Smooth muscle cell (in vitro differentiated cells): ENCODE data around the gene SPN. TPM values are rescaled to one million over a fixed set of nuclear protein-coding genes. Genes with fewer than 3 reads are reported as not detected.
"Not testable (repeated sequence)": the region's sequence is repeated elsewhere in the genome, so short reads cannot be mapped to it uniquely, and the experiment has no call there.

Experiments used
- DNase-seq: peaks from one replicate; lab custom pipeline; 2025; ENCODE audit not compliant: unreplicated experiment; lab: John Stamatoyannopoulos, UW
- H2AFZ ChIP-seq: fragments of 200-600 bp; sonication (generic); 2 replicates; pipeline ENCODE4 v1.6.0; 2016; ENCODE audit warnings: antibody characterized with exemption, low read depth, mild to moderate bottlenecking
- H3F3A ChIP-seq: fragments of 200-600 bp; sonication (generic); 2 replicates; pipeline ENCODE4 v1.6.0; 2017; ENCODE audit warnings: antibody characterized with exemption, low read depth
- H3K27ac ChIP-seq: fragments of 200-600 bp; sonication (generic); 2 replicates; pipeline ENCODE4 v1.5.1; 2016; ENCODE audit warnings: low read depth, mild to moderate bottlenecking
- H3K27me3 ChIP-seq: fragments of 200-600 bp; sonication (generic); 2 replicates; pipeline ENCODE4 v1.6.1; 2016; ENCODE audit warnings: low read depth, mild to moderate bottlenecking
- H3K36me3 ChIP-seq: fragments of 200-600 bp; sonication (generic); 2 replicates; pipeline ENCODE4 v1.5.1; 2016; ENCODE audit warnings: low read depth
- H3K4me1 ChIP-seq: fragments of 200-600 bp; sonication (generic); 2 replicates; pipeline ENCODE4 v1.5.1; 2016; ENCODE audit warnings: low read depth
- H3K4me2 ChIP-seq: fragments of 200-600 bp; sonication (generic); 2 replicates; pipeline ENCODE4 v1.6.0; 2016; ENCODE audit warnings: mild to moderate bottlenecking
- H3K4me3 ChIP-seq: fragments of 200-600 bp; sonication (generic); 2 replicates; pipeline ENCODE4 v1.5.1; 2016; ENCODE audit warnings: mild to moderate bottlenecking
- H3K79me2 ChIP-seq: fragments of 200-600 bp; sonication (generic); 2 replicates; pipeline ENCODE4 v1.6.0; 2016; ENCODE audit warnings: low read depth, mild to moderate bottlenecking
- H3K9ac ChIP-seq: fragments of 200-600 bp; sonication (generic); 2 replicates; pipeline ENCODE4 v1.6.0; 2016; ENCODE audit warnings: low read depth
- H3K9me3 ChIP-seq: fragments of 200-600 bp; sonication (generic); replicated peaks from 2 replicates; pipeline ENCODE4 v1.5.1; 2016; ENCODE audit warnings: low read depth
- H4K20me1 ChIP-seq: fragments of 200-600 bp; sonication (generic); 2 replicates; pipeline ENCODE4 v1.6.0; 2016; ENCODE audit warnings: low read depth
- CTCF ChIP-seq: fragments of 200-600 bp; sonication (generic); IDR thresholded peaks from 2 replicates; pipeline ENCODE4 v1.5.1; 2017; ENCODE audit warnings: borderline replicate concordance, mild to moderate bottlenecking, antibody characterized with exemption; ENCODE audit not compliant: insufficient read depth, poor library complexity, severe bottlenecking
- WGBS: methylation state at CpG from one replicate; pipeline ENCODE4 v1.1.7; 2016; ENCODE audit warnings: low lambda C conversion rate; 5-methylcytosine and 5-hydroxymethylcytosine counted together
- polyA plus RNA-seq: library from polyadenylated mRNA; unstranded; fragments of >200 nt; fragmentation: Nextera tagmentation; extraction: Ambion mirVana; gene quantifications from 2 replicates; pipeline ENCODE4 v1.2.1, GENCODE V29; 2016
- total RNA-seq: library from RNA; depleted of rRNA; stranded (reverse); fragments of >200 nt; gene quantifications from 2 replicates; pipeline ENCODE4 v1.2.3, GENCODE V29; 2014

The SPN gene
- total and polyA plus RNA-seq, 2 experiments from 2014 or later = not detected

- TF ChIP-seq CTCF = no peak
- H3K9me3 ChIP-seq = no peaks in the 10 kb centered on the region
These were observed 9.6 kb upstream of the SPN start for GRCh38 chr16:29653471-29653870.

DNA sequence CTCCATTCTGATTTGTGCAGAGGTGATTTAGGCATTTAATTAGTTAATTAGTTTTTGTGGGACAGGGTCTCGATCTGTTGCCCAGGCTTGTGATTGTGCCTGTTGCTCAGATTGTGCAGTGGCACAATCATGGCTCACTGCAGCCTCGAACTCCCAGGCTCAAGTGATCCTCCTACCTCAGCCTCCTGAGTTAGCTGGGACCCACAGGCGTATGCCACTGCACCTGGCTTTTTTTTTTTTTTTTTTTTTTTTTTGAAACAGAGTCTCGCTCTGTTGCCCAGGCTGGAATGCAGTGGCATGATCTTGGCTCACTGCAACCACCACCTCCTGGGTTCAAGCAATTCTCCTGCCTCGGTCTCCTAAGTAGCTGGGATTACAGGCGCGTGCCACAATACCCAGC lies 9.2 kb upstream of the SPN start:
- H3K36me3 ChIP-seq, H3K9me3 ChIP-seq, H3K27me3 ChIP-seq, H3K79me2 ChIP-seq, H3K4me1 ChIP-seq, H3K4me2 ChIP-seq, H3K27ac ChIP-seq, H3K9ac ChIP-seq, H3F3A ChIP-seq, H4K20me1 ChIP-seq, DNase-seq, H2AFZ ChIP-seq, H3K4me3 ChIP-seq: not testable (repeated sequence)
- 97% methylated on average over 7 of the region's 7 CpGs for WGBS

More at GRCh38 chr16:29653471-29653870, 9.6 kb upstream of the SPN start:
- Histone ChIP-seq H3K4me1 (no peaks in the 10 kb centered on the region), H4K20me1 (no peaks in the 10 kb centered on the region), H3F3A (no peaks in the 10 kb centered on the region), H3K27ac (no peak overlapping the region), H3K79me2 (no peaks in the 10 kb centered on the region), H3K27me3 (no peaks in the 10 kb centered on the region), H3K36me3 (no peaks in the 10 kb centered on the region), H3K4me3 (no peak overlapping the region), H2AFZ (no peak overlapping the region), H3K4me2 (no peak overlapping the region), H3K9ac (no peak overlapping the region)
- 86% methylated on average over 12 of the region's 12 CpGs for WGBS
- no peak for DNase-seq

DNA sequence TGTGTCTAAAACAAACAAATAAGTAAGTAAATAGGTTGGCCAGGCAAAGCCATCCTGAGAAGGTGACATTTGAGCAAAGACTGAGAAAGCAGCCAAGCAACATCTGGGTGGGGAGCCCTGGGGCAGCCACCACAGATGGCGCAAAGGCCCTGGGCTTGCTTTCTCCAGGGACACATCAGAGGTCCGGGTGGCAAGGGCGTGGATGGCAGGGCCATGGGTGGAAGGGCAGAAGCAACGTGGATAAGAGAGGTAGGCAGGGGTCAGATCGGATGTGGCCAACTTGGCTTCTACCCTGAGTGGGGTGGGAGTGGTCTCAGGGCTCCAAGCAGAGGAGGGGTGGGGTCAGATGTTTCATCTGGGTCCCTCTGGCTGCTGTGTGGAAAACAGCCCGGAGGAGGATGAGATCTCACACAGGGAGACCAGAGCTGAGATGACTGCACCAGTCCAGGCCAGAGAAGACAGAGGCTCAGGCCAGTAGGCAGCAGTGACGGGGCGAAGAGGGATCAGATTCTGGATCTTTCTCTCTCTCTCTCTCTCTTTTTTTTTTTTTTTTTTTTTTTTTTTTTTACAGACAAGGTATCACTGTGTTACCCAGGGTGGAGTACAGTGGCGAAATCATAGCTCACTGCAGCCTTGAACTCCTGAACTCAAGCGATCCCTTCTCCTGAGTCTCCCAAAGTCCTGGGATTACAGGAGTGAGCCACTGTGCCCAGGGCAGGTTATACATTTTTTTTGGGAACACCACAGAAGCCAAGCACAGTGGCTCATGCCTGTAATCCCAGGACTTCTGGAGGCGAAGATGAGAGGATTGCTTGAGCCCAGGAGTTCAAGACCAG lies 6.1 kb upstream of the SPN start:
- no peaks in the 10 kb centered on the region for H3K9me3 ChIP-seq

DNA sequence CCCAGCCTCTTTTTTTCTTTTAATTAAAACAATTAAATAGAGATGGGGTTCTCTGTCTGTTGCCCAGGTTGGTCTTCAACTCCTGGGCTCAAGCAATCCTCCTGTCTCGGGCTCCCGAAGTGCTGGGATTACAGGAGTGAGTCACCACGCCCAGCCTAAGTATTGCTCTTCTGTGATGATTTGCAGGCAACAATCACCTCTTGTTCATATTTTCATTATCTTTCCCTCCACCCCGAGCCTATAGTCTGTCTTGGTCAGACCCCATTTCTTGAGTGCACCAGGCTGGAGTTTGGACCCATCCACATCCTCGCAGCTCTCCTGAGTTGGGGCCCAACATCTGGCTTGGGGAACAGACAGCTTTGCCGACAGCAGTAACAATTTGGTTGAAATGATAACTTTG lies 4.3 kb upstream of the SPN start:
- Histone ChIP-seq H3K79me2 (no peaks in the 10 kb centered on the region), H3K27ac (no peak overlapping the region), H3K27me3 (no peaks in the 10 kb centered on the region), H4K20me1 (no peaks in the 10 kb centered on the region), H3K9me3 (no peaks in the 10 kb centered on the region), H3K36me3 (no peaks in the 10 kb centered on the region), H3K9ac (no peak overlapping the region), H3K4me3 (no peak overlapping the region), H3F3A (no peaks in the 10 kb centered on the region), H3K4me1 (no peaks in the 10 kb centered on the region), H2AFZ (no peak overlapping the region), H3K4me2 (no peak overlapping the region)
- WGBS = 63% methylated on average over 6 of the region's 6 CpGs
- TF ChIP-seq CTCF = no peak
- no peak for DNase-seq

More for the DNA sequence above, 6.1 kb upstream of the SPN start:
- Histone ChIP-seq H3F3A (no peaks in the 10 kb centered on the region), H4K20me1 (no peaks in the 10 kb centered on the region), H3K27me3 (no peaks in the 10 kb centered on the region), H3K9ac (no peak overlapping the region), H3K27ac (no peak overlapping the region), H3K36me3 (no peaks in the 10 kb centered on the region), H3K4me2 (no peak overlapping the region), H2AFZ (no peak overlapping the region), H3K79me2 (no peaks in the 10 kb centered on the region), H3K4me1 (no peaks in the 10 kb centered on the region), H3K4me3 (no peak overlapping the region)
- no peak for TF ChIP-seq CTCF
- no peak for DNase-seq
- WGBS = 77% methylated on average over 11 of the region's 11 CpGs
